NCI-H187 (cell line): ENCODE measurements around the gene SHQ1.
"Not testable (repeated sequence)": the region's sequence is repeated elsewhere in the genome, so short reads cannot be mapped to it uniquely, and the experiment has no call there.

Experiments used
- DNase-seq, 2 experiments: peaks; one replicate each; lab custom pipeline; 2025; lab: John Stamatoyannopoulos, UW

SHQ1 gene

GRCh38 chr3:72800869-72801268 lies 47.4 kb downstream of the SHQ1 start:
- no peak for DNase-seq

GRCh38 chr3:72798552-72799195 lies 49.6 kb downstream of the SHQ1 start:
- no peak for DNase-seq

GRCh38 chr3:72797773-72798543 lies 50.3 kb downstream of the SHQ1 start:
- DNase-seq, result peak in 1 of 2 experiments; percentile 3

DNA sequence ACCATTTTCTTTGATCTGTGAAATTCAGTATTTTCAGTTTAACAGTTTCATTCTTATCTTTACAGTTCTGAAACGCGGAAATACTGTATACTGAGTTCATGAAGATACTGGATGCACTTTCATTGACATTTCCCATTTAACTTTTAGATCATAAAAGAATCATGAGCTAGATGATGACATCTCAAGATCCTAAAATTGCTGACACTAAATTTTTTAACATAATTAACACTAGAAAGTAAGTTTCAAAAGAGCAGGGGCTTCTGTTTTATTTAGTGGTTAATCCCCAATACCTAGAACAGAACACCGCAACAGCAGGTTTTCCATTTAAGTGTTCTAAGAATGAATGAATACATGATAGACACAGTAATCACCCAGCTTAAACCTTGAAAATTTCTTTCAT lies 54.2 kb downstream of the SHQ1 start:
- DNase-seq, result no peak

DNA sequence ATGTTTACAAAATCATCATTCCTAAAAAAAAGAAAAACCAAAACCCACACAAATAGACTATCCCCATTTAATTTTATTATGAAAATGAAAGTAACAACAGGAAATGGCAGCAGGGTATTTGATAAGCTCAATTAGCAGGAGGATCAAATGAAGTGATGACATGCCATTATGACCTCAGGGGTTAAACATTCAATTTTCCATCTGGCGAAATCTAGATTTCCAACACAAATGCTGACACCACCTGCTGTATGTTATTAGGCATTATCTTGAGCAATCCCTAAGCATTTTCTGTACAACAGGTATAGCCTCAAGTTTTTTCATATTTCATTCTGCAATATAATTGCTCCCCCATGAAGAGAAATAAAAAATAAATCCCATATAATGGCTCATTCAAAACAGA lies 57.1 kb downstream of the SHQ1 start:
- DNase-seq, result no peak

DNA sequence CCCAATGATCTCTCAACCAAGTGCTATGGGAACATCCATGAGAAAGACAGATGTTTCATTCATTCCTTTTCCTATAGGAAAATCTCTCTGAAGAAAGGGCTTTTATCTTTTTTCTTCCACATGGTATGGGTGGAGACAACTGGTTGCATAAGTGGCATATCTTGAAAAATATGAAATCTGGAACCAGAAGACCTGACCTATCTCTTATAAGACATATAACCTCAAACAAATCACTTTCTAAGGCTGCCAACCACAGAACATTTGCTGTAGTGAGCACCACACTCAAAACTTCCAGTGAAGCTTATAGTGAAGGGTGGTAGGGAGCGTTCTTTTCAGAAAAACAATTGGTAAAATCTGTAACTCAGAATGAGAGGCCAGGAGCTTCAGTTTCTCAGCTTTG lies 58.5 kb downstream of the SHQ1 start:
- DNase-seq, result no peak

- DNase-seq, result not testable (repeated sequence)
Measured at GRCh38 chr3:72788232-72788631, 60.0 kb downstream of the SHQ1 start.

DNA sequence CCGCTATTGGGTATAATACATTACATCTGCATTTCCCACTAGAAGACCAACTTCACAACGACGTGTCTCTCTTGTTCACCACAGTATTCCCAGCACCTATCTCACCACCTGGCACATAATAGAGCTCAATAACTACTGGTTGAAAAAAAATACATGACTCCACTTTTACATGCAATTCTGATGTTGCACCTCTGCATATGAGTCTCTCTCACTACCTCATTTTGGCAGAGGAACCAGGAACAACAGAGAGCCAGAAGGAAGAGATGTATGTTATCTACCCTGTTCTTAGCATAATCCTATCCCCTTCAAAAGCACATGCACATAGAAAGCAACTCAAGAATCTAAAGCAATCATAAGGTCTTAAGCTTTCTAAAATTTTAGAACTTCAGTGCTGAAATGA lies 61.6 kb downstream of the SHQ1 start:
- DNase-seq, result no peak

DNA sequence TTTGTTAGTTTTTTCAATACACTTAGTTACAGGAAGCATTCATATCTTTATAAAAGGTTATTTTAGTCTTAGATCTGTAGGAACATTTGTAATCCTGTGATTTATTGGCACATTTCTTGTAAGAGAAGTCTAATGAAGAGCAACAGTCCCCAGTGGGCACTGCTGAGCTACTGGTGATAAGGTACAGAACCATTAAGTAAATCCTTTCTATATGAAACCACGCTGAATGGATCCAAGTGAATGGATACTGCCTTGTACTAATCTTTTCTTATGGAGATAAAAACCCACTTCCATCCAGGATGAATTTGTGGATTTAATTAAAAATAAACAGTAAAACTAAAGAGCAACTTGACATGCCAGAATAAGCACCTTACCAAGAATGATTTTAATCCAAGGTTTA lies 64.0 kb downstream of the SHQ1 start:
- no peak for DNase-seq

- DNase-seq, result no peak
Measured at GRCh38 chr3:72782521-72782920, 65.7 kb downstream of the SHQ1 start.

DNA sequence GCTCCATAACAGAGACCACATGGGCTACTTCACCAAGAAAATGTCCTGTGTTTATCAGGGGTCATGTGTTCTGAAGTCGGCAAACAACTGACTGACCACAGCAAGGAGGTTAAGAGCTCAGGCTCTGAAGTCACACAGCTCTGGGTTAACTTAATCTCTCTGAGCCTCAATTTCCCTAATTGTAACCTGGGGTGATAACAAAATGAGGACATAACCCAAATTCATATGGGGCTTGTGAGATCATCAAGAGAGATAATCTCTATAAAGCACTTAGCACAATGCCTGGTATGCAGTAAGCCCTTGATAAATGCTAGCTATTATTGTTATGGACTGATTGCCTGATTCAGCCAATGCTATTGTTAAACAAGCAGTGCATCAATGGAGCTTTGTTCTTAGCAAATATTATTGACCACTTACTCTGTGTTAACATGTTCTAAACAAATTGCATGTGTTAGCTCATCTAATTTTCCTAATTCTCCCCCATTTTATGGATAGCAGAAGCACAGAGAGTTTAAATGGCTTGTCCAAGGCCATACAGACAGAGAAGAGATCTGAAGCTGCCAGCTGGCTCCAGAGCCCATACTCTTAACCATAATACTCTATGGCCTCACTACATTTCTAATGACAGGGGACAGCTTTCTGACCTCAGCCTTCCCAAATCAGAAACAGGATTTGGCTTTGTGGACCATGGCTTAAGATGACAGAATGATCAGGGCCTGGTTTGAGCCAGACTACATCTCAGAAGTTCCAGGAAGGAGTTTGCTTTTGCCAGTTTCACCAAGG lies 78.3 kb downstream of the SHQ1 start:
- no peak for DNase-seq

DNA sequence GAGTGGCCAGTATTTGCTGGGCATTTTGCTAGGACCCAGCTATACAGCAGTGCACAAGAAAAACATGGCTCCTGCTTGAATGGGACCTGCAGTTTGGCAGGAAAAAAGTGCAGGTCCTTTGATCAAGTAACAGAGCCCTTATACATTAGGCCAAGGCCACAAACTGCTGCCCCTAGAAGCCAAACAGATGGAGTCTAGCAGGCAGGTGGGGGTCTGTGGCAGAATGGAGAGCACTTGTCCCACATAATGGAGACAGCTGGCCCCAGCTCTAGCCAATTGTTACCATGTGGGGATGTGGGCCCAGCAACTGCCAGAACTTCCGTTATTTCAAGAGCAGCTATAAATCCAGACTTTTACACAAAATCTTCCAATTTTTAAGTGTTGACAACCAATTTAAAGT lies 79.3 kb downstream of the SHQ1 start:
- no peak for DNase-seq

DNA sequence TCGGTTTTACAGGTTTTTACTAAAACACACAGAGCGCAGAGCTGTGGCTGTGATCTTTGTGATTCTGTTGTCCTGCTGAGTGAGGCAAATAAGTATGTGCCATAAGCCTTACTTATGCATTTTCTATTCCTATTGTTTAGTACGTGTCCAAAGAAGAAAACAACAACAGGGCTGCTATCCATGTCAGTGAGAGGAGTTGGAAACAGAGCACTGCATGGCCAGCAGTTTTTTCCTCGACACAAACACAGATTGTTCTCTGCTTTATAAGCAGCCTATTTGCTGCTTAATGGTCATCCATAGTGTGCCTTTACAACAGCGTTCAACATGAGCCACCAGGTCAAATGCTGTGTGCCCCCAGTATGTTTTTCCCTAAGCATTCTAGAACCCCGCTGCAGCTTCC lies 79.8 kb downstream of the SHQ1 start:
- DNase-seq, result no peak

GRCh38 chr3:72768006-72768441 lies 80.2 kb downstream of the SHQ1 start:
- DNase-seq, result no peak

GRCh38 chr3:72766866-72767265 lies 81.4 kb downstream of the SHQ1 start:
- no peak for DNase-seq

DNA sequence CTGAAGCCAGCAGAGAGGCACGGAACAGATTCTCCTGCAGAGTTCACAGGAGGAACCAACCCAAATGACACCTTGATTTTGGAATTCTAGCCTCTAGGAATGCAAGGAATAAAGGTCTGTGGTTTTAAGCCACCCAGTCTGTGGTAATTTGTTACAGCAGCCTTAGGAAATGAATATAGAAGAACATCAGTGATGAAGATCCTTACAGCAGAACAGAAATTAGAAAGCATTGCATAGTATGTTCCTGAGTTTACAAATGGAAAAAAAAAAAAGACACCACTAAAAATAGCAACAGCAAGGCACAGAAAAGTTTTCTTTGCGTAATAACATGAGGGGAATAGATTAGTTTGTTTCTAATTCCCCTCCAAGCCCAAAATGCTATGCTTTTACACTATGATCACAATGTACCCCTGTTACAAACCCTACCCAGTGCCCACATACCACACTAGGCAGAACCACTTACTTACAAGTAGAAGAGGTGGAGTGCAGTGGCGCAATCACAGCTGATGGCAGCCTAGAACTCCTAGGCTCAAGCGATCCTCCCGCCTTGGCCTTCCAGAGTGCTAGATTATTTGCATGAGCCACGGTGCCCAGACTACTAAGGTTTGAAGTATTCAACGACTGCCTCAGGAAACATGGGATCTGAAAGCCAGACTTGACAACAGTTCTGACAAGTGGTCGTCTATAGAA lies 84.3 kb downstream of the SHQ1 start:
- DNase-seq, result no peak

DNA sequence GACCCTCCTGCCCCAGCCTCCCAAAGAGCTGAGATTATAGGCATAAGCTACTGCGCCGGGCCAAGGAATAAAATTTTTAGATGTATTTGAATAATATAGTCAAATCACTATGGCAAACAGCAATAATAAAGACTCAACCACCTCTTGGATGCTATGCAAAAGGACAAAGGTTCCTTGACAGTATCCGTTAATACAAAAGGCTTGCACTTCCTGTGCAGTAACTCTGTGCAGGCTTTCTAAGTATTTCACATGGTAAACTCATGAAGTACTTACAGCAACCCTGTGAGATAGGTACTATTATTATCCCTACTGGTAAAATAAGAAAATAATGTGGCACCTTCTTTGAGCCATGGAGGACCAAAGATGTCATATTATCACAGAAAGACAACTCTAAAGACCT lies 86.8 kb downstream of the SHQ1 start:
- DNase-seq, result no peak

- no peak for DNase-seq
Measured at GRCh38 chr3:72760225-72760624, 88.0 kb downstream of the SHQ1 start.

- DNase-seq, result no peak
Measured at GRCh38 chr3:72756900-72757299, 91.3 kb downstream of the SHQ1 start.

GRCh38 chr3:72754582-72754981 lies 93.7 kb downstream of the SHQ1 start:
- no peak for DNase-seq

DNA sequence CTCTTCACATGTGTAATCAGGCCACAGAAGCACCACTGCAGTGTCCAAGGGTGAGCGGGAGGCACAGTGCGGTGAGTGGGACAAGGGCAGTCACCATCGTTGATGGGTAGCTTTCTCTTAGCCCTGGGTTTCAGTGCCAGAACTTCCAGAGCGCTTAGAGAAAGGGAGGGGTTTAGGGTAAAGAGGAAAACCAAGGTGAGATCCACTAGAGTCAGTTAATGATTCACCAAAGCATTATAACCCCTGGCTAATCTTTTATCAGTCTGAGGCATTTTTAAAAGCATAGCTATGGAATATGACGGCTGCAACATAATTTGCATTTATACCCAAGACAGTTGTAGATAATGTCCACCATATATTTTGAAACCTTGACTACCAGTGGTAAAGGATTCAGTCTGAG lies 94.8 kb downstream of the SHQ1 start:
- no peak for DNase-seq

DNA sequence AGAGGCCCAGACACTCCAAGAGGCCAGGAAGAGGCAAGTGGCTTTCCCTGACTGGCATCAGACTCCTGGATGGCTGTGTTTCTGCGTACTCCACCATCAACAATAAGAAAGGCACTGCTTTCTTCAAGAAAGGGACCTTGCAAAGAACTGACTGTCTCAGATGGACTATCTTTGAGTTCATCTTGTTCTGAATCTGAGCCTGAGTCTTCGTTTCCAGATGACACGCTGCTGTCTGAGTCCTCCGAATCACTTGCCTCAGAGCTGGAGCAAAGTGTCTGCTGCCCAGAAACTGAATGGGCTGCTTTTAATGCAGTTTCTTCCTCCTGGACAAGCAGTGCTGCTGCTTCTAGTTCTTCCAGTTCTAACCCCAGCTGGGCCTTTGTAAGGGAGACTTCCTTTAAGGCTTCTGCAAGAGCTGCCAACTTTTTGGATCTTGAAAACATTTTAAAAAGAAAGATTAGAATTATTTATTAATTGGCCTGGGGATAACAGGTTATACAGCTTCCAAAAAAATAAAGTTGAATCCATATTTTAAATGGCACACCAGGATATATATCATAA lies 97.8 kb downstream of the SHQ1 start:
- no peak for DNase-seq
